ENCODE measurements around the gene ANKLE1.

DNA sequence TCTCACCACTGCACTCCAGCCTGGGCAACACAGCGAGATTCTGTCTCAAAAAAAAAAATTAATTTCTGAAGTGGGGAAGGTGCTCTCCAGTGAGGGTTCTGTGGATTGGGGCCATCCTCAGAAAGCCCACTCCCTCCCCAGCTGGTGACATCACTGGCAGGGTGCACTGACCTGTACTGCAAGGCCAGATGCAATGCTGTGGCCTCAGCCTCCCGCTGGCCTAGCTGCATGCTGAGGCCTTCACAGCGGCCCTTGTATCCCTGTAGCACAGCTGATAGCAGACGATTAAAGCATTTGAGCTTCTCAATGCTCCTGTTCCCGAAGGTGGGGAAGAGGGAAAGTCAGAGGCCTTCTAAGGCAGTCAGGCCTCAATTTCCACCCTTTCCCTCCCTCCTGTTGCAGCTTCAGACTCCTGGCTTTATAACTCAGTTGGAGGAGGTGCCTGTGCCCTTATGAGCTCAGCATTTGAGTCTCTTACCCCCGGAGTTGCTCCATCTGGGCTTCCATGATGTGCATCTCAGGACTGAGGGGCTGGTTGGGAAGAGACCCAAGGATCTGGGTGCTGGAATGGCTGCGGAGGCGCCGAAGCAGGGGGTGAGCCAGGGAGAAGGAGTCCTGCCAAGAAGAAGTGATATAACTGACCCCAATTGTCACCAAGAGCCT lies 22.5 kb upstream of the ANKLE1 start:
- TF ChIP-seq, protein P1, sequence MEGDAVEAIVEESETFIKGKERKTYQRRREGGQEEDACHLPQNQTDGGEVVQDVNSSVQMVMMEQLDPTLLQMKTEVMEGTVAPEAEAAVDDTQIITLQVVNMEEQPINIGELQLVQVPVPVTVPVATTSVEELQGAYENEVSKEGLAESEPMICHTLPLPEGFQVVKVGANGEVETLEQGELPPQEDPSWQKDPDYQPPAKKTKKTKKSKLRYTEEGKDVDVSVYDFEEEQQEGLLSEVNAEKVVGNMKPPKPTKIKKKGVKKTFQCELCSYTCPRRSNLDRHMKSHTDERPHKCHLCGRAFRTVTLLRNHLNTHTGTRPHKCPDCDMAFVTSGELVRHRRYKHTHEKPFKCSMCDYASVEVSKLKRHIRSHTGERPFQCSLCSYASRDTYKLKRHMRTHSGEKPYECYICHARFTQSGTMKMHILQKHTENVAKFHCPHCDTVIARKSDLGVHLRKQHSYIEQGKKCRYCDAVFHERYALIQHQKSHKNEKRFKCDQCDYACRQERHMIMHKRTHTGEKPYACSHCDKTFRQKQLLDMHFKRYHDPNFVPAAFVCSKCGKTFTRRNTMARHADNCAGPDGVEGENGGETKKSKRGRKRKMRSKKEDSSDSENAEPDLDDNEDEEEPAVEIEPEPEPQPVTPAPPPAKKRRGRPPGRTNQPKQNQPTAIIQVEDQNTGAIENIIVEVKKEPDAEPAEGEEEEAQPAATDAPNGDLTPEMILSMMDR (IDR thresholded peaks at IDR 0.05; ENCODE audit: low read depth, low read length, poor library complexity, severe bottlenecking) = no peak
- no peak for TF ChIP-seq EZH2phosphoT487 (IDR thresholded peaks at IDR 0.05; ENCODE audit: borderline replicate concordance, low read length)
